IMR-90 (cell line): Measurements from ENCODE around the gene ADM2. TPM values are rescaled to one million over a fixed set of nuclear protein-coding genes. Genes with fewer than 3 reads are reported as not detected.
A peak's percentile ranks its signal among the peaks of the same experiment; 100 is the strongest.

ENCODE experiments used
- ATAC-seq: fragments of 200-7000 bp; cut with Tn5 transposase; 2 replicates; pipeline ENCODE4 v1.9.1; 2020; ENCODE audit warnings: low read depth, mild to moderate bottlenecking, moderate library complexity
- BruUV-seq: library from RNA; stranded (reverse); fragments of 400-500 nt; replicated peaks from 2 replicates; lab custom pipeline; 2021; lab: Mats Ljungman, UMichigan
- CTCF ChIA-PET: fragments of 300-600 bp; formaldehyde crosslinking; extraction: SDS; loops from one replicate; lab custom pipeline; 2021; ENCODE audit warnings: antibody characterized with exemption; lab: Yijun Ruan, JAX
- POLR2A ChIA-PET: fragments of 300-600 bp; sonication (Branson Sonifier 250); formaldehyde crosslinking; loops from one replicate; lab custom pipeline; 2022; ENCODE audit warnings: antibody characterized with exemption; ENCODE audit not compliant: unreplicated experiment; lab: Charles Lee
- DNase-seq: peaks from one replicate; pipeline ENCODE4 v3.0.0; 2013
- H2AFZ ChIP-seq: replicated peaks from 2 replicates; pipeline ENCODE3; 2013; ENCODE audit warnings: low read length, mild to moderate bottlenecking; ENCODE audit not compliant: poor library complexity
- H2AK5ac ChIP-seq: 2 replicates; pipeline ENCODE4 v1.6.1; 2013; ENCODE audit warnings: low read depth, low read length, inconsistent platforms
- H2AK9ac ChIP-seq: replicated peaks from 2 replicates; pipeline ENCODE3; 2013; ENCODE audit warnings: mild to moderate bottlenecking, low read depth, low read length, moderate library complexity; ENCODE audit not compliant: poor library complexity
- H2BK120ac ChIP-seq: 2 replicates; pipeline ENCODE4 v1.6.1; 2013; ENCODE audit warnings: low read depth, low read length, inconsistent platforms
- H2BK15ac ChIP-seq: 3 replicates; pipeline ENCODE4 v1.6.1; 2013; ENCODE audit warnings: low read depth, low read length, inconsistent platforms
- H2BK20ac ChIP-seq: 2 replicates; pipeline ENCODE4 v1.6.1; 2013; ENCODE audit warnings: low read depth, mild to moderate bottlenecking, inconsistent platforms, low read length, moderate library complexity
- H2BK5ac ChIP-seq: 2 replicates; pipeline ENCODE4 v1.6.1; 2013; ENCODE audit warnings: mild to moderate bottlenecking, low read depth, low read length, inconsistent platforms; ENCODE audit not compliant: poor library complexity, severe bottlenecking
- H3K14ac ChIP-seq: replicated peaks from 2 replicates; pipeline ENCODE4 v1.6.1; 2013; ENCODE audit warnings: low read depth, low read length, inconsistent platforms
- H3K18ac ChIP-seq: 2 replicates; pipeline ENCODE4 v1.6.1; 2013; ENCODE audit warnings: low read depth, low read length, control low read depth
- H3K23ac ChIP-seq: 2 replicates; pipeline ENCODE4 v1.6.1; 2013; ENCODE audit warnings: low read depth, low read length, inconsistent platforms
- H3K27ac ChIP-seq: 2 replicates; pipeline ENCODE4 v1.5.1; 2013; ENCODE audit warnings: mild to moderate bottlenecking, control low read depth, low read length; ENCODE audit not compliant: insufficient read depth
- H3K27me3 ChIP-seq: 2 replicates; pipeline ENCODE4 v1.6.1; 2013; ENCODE audit warnings: low read length; ENCODE audit not compliant: control insufficient read depth, insufficient read depth
- H3K36me3 ChIP-seq: 2 replicates; pipeline ENCODE4 v1.6.1; 2013; ENCODE audit warnings: low read length, mixed read lengths; ENCODE audit not compliant: control insufficient read depth, insufficient read depth
- H3K4ac ChIP-seq: 2 replicates; pipeline ENCODE4 v1.6.1; 2013; ENCODE audit warnings: low read depth, low read length, inconsistent platforms
- H3K4me1 ChIP-seq: 2 replicates; pipeline ENCODE4 v1.6.1; 2013; ENCODE audit warnings: low read length, mixed read lengths; ENCODE audit not compliant: control insufficient read depth, insufficient read depth
- H3K4me2 ChIP-seq: 2 replicates; pipeline ENCODE4 v1.6.1; 2013; ENCODE audit warnings: low read depth, mild to moderate bottlenecking, control low read depth, low read length, moderate library complexity
- H3K4me3 ChIP-seq: 2 replicates; pipeline ENCODE4 v1.5.1; 2013; ENCODE audit warnings: low read depth, mild to moderate bottlenecking, control low read depth, low read length, moderate library complexity; ENCODE audit not compliant: insufficient read depth
- H3K56ac ChIP-seq: 2 replicates; pipeline ENCODE4 v1.6.1; 2013; ENCODE audit warnings: low read length, inconsistent platforms; ENCODE audit not compliant: insufficient read depth; ENCODE audit errors: extremely low read depth
- H3K79me1 ChIP-seq, 2 experiments: 2 replicates each; pipeline ENCODE4 v1.6.1; 2013; ENCODE audit warnings: low read length in 2 of 2, inconsistent platforms in 1 of 2, low read depth in 1 of 2
- H3K9ac ChIP-seq: 2 replicates; pipeline ENCODE4 v1.6.1; 2013; ENCODE audit warnings: low read depth, low read length, control low read depth
- H3K9me1 ChIP-seq: 2 replicates; pipeline ENCODE4 v1.6.1; 2013; ENCODE audit warnings: low read length, inconsistent platforms; ENCODE audit not compliant: insufficient read depth
- H3K9me3 ChIP-seq: 2 replicates; pipeline ENCODE4 v1.6.1; 2013; ENCODE audit warnings: low read length; ENCODE audit not compliant: control insufficient read depth, insufficient read depth
- H4K20me1 ChIP-seq: 2 replicates; pipeline ENCODE4 v1.6.1; 2013; ENCODE audit warnings: low read length, inconsistent platforms; ENCODE audit not compliant: insufficient read depth
- H4K5ac ChIP-seq: 2 replicates; pipeline ENCODE4 v1.6.1; 2013; ENCODE audit warnings: mild to moderate bottlenecking, low read depth, low read length, control low read depth
- H4K8ac ChIP-seq, 2 experiments: 2 replicates each; pipeline ENCODE4 v1.6.1; 2013; ENCODE audit warnings: low read depth in 2 of 2, low read length in 2 of 2, control low read depth in 1 of 2, inconsistent platforms in 1 of 2
- H4K91ac ChIP-seq: 2 replicates; pipeline ENCODE4 v1.6.1; 2013; ENCODE audit warnings: low read depth, low read length, inconsistent platforms; ENCODE audit not compliant: insufficient read depth
- CTCF ChIP-seq: conservative IDR thresholded peaks from 2 replicates; pipeline ENCODE4 v1.5.1; 2012; ENCODE audit warnings: mild to moderate bottlenecking, low read depth, low read length, improper control_type of control experiment
- WGBS, 2 experiments: methylation state at CpG; one replicate each; pipeline versions ENCODE4 v1.1.5 to v1.1.7; 2013; ENCODE audit warnings: missing lambda C conversion rate in 2 of 2; ENCODE audit not compliant: insufficient read length in 1 of 2; ENCODE audit errors: extremely low coverage in 2 of 2; 5-methylcytosine and 5-hydroxymethylcytosine counted together
- dilution Hi-C: fragments of 300-500 bp; cut with HindIII; formaldehyde crosslinking; loops from one replicate; pipeline ENCODE4 v1.14.3; 2018; ENCODE audit warnings: low sequenced_read_pairs; ENCODE audit not compliant: unreplicated experiment
- in situ Hi-C: fragments of 300-500 bp; cut with MboI; formaldehyde crosslinking; loops from 3 replicates; pipeline ENCODE4 v1.14.3; 2019; ENCODE audit warnings: low sequenced_read_pairs, inconsistent platforms, mixed read lengths
- intact Hi-C: fragments of 100-400 bp; cut with micrococcal nuclease; formaldehyde crosslinking; loops from 2 replicates; pipeline ENCODE4 v1.10.0; 2022
- polyA plus RNA-seq, 3 experiments: library from polyadenylated mRNA; depleted of rRNA; stranded (reverse); fragments of >200 nt; gene quantifications; 2 replicates each; pipeline ENCODE4 v1.2.3, GENCODE V29; 2012; ENCODE audit warnings: low replicate concordance in 1 of 3
- total RNA-seq: library from RNA; depleted of rRNA; stranded (reverse); fragments of >200 nt; gene quantifications from 2 replicates; pipeline ENCODE4 v1.2.3, GENCODE V29; 2012

ADM2 gene
- total and polyA plus RNA-seq, 2 of the 4 experiments (the other 2 are of a cell fraction) = 0.18 to 2.3 TPM

- H4K20me1 ChIP-seq = peaks cover 19% of the 10 kb centered on the region
- no peaks in the 10 kb centered on the region for H3K27me3 ChIP-seq
- H3K79me1 ChIP-seq = peaks cover 11 to 41% of the 10 kb centered on the region in 2 experiments
- H2AK9ac ChIP-seq = peak overlapping the region; percentile 25
- peaks cover 12% of the 10 kb centered on the region for H3K9me1 ChIP-seq
- H3K27ac ChIP-seq = no peak overlapping the region
- no peak overlapping the region for H2BK15ac ChIP-seq
- H3K23ac ChIP-seq = no peak overlapping the region
- ChIA-PET POLR2A (interaction anchor here (1.0 kb wide), 1 partner anchor 9 kb away, joined by 3 read pairs; no protein-coding TSS in a partner anchor), CTCF (no interaction called here)
- 81% methylated on average over 7 of the region's 22 CpGs; no CpG with 5 or more reads in 1 of the 2 experiments for WGBS, 2 experiments
- no peak overlapping the region for H2BK120ac ChIP-seq
- H4K8ac ChIP-seq = no peak overlapping the region
- H2BK5ac ChIP-seq = no peak overlapping the region
- H3K56ac ChIP-seq = no peak overlapping the region
- H3K4me3 ChIP-seq = no peak overlapping the region
- H4K91ac ChIP-seq = no peak overlapping the region
- no peak overlapping the region for H3K18ac ChIP-seq
- no TSS peak for BruUV-seq
- H2BK20ac ChIP-seq = no peak overlapping the region
- no peak overlapping the region for H3K4me2 ChIP-seq
- dilution Hi-C loops = no loop called here
- no peak for DNase-seq
- no peak overlapping the region for H2AFZ ChIP-seq
- H3K9ac ChIP-seq = no peak overlapping the region
- no peak overlapping the region for H3K14ac ChIP-seq
- no peak overlapping the region for H2AK5ac ChIP-seq
- no peak for ATAC-seq
- H3K9me3 ChIP-seq = no peaks in the 10 kb centered on the region
- no peak overlapping the region for H4K5ac ChIP-seq
- intact Hi-C loops = no loop called here
- peaks cover 38% of the 10 kb centered on the region for H3K36me3 ChIP-seq
- in situ Hi-C loops = no loop called here
- TF ChIP-seq CTCF = no peak
- no peak overlapping the region for H3K4ac ChIP-seq
- H3K4me1 ChIP-seq = peaks cover 13% of the 10 kb centered on the region
Measured at GRCh38 chr22:50522806-50523438, 41.6 kb downstream of the ADM2 start.
